Measurements from ENCODE around the gene AKAP7. TPM values are rescaled to one million over a fixed set of nuclear protein-coding genes. Genes with fewer than 3 reads are reported as not detected.

AKAP7 gene
- total RNA-seq, 1 donor from 2014 or later = 10.9 TPM

DNA sequence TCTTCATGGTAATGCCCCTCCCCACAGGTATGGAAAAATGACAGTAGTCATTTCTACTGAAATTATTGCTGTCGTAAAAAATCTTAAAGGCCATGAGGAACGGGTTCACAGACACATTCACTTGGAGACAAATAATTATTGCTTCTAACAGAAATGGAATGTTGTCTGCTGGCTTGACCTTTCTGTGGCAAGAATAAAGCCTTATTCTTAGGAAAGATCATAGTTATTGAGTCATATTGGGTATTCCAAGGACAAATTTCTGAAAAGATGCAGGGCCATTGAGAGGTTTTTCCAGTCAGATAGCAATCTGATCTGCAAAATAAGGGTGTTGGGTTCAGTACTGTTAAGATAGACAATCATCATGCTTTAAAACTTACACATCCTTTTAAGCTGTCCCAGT, 29.2 kb downstream of the AKAP7 start:
- Histone ChIP-seq H3K36me3 (peaks cover 5% of the 10 kb centered on the region), H3K27me3 (ENCODE audit: low read depth) (no peaks in the 10 kb centered on the region)
- intact Hi-C loops (cut with micrococcal nuclease) = no loop called here

DNA sequence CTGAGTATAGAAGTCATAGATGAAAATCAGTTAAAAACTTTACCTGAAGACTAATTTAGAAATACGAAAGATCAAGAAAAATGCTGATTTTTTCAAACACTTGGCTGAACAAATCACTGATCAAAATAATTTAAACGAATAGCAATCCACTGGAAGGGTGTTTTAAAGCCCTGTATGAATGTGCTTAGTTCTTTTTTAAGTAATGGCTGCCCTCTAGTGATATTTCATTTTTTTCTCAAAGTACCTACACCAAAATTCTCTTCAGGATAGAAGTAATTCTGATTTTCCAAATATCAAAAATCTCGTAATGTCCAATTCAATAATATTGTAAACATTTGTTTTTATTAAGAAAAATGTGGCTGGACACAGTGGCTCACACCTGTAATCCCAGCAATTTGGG, 32.5 kb downstream of the AKAP7 start:
- DNase-seq = no peak
- Histone ChIP-seq H3K4me1 (no peaks in the 10 kb centered on the region), H3K4me3 (no peak overlapping the region), H3K9me3 (replicated peaks) (no peaks in the 10 kb centered on the region), H3K27me3 (ENCODE audit: low read depth) (no peaks in the 10 kb centered on the region), H3K27ac (replicated peaks) (no peak overlapping the region), H3K36me3 (peaks cover 9% of the 10 kb centered on the region)
- intact Hi-C loops (cut with micrococcal nuclease) = no loop called here
- TF ChIP-seq, protein P1, sequence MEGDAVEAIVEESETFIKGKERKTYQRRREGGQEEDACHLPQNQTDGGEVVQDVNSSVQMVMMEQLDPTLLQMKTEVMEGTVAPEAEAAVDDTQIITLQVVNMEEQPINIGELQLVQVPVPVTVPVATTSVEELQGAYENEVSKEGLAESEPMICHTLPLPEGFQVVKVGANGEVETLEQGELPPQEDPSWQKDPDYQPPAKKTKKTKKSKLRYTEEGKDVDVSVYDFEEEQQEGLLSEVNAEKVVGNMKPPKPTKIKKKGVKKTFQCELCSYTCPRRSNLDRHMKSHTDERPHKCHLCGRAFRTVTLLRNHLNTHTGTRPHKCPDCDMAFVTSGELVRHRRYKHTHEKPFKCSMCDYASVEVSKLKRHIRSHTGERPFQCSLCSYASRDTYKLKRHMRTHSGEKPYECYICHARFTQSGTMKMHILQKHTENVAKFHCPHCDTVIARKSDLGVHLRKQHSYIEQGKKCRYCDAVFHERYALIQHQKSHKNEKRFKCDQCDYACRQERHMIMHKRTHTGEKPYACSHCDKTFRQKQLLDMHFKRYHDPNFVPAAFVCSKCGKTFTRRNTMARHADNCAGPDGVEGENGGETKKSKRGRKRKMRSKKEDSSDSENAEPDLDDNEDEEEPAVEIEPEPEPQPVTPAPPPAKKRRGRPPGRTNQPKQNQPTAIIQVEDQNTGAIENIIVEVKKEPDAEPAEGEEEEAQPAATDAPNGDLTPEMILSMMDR (IDR thresholded peaks at IDR 0.05; ENCODE audit: borderline replicate concordance) = peak; percentile 23

More for the DNA sequence above, 29.2 kb downstream of the AKAP7 start:
- no peak overlapping the region for H3K4me3 ChIP-seq
- H3K27ac ChIP-seq (replicated peaks) = peak overlapping the region; percentile 28
- no peaks in the 10 kb centered on the region for H3K9me3 ChIP-seq (replicated peaks)
- no peak for DNase-seq
- peaks cover 9% of the 10 kb centered on the region for H3K4me1 ChIP-seq
- TF ChIP-seq, protein P1 (IDR thresholded peaks at IDR 0.05; ENCODE audit: borderline replicate concordance) = no peak

DNA sequence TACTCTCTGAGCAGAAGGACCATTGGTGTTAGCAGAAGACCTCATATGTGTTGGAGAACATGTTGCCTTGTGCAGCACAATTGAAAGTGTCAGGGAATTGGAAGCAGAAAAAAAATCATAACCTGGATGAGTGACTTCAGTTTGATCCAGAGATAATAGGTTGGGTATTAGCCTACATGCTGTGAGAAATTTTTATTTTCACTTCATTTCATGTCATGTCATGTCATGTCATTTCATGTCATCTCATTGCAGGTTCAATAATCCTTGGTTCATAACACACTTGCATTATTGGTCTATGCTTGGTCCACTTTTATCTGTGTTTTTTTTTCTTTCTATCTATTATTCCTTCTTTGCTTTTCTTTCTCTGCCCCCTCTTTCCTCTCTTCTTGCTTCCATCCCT, 34.3 kb downstream of the AKAP7 start:
- H3K27ac ChIP-seq (replicated peaks) = no peak overlapping the region
- no peak overlapping the region for H3K4me3 ChIP-seq
- peaks cover 9% of the 10 kb centered on the region for H3K36me3 ChIP-seq
- H3K4me1 ChIP-seq = peaks cover 6% of the 10 kb centered on the region
- no peaks in the 10 kb centered on the region for H3K9me3 ChIP-seq (replicated peaks)
- no peaks in the 10 kb centered on the region for H3K27me3 ChIP-seq (ENCODE audit: low read depth)
- intact Hi-C loops (cut with micrococcal nuclease) = no loop called here
- DNase-seq = no peak
- TF ChIP-seq, protein P1 (IDR thresholded peaks at IDR 0.05; ENCODE audit: borderline replicate concordance) = no peak

DNA sequence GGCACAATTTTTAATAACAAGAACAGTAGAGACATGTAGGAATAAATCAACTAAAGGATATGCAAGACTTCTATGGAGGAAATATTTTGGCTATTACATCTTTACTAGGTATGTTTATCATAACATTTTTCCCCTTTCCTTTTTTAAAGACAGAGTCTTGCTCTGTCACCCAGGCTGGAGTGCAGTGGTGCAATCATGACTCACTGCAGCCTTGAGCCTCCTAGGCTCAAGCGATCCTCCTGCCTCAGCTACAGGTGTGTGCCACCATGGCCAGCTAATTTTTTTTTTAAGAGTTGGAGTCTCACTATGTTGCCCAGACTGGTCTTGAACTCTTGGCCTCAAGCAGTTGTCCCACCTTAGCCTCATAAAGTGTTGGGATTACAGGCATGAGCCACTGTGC, 37.0 kb downstream of the AKAP7 start:
- no peak for DNase-seq
- no peak overlapping the region for H3K27ac ChIP-seq (replicated peaks)
- no peak overlapping the region for H3K4me3 ChIP-seq
- H3K27me3 ChIP-seq (ENCODE audit: low read depth) = no peaks in the 10 kb centered on the region
- peaks cover 6% of the 10 kb centered on the region for H3K4me1 ChIP-seq
- peaks cover 12% of the 10 kb centered on the region for H3K36me3 ChIP-seq
- TF ChIP-seq, protein P1 (IDR thresholded peaks at IDR 0.05; ENCODE audit: borderline replicate concordance) = no peak
- intact Hi-C loops (cut with micrococcal nuclease) = no loop called here
- H3K9me3 ChIP-seq (replicated peaks) = no peaks in the 10 kb centered on the region

DNA sequence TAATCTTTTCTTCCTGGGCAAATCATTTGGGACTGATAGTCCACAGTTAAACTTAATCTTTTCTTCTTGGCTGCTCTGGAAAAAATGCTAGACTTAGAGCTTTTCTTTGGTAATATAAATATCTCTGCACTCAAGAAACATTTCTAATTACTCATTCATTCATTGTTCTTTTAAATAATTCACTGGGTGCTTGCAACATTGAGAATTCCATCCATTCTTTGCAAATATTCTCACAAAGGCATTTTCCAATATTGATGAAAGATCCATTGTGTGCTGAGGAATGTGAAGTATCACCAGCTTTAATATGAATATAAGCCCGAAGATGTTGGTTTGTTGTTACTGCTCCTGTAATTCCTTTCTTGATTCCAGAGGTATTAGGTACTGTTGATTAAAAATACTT, 38.4 kb downstream of the AKAP7 start:
- DNase-seq = no peak
- no peak overlapping the region for H3K27ac ChIP-seq (replicated peaks)
- H3K27me3 ChIP-seq (ENCODE audit: low read depth) = no peaks in the 10 kb centered on the region
- peaks cover 6% of the 10 kb centered on the region for H3K4me1 ChIP-seq
- no peak overlapping the region for H3K4me3 ChIP-seq
- intact Hi-C loops (cut with micrococcal nuclease) = no loop called here
- H3K36me3 ChIP-seq = peaks cover 15% of the 10 kb centered on the region
- TF ChIP-seq, protein P1 (IDR thresholded peaks at IDR 0.05; ENCODE audit: borderline replicate concordance) = no peak
- H3K9me3 ChIP-seq (replicated peaks) = no peaks in the 10 kb centered on the region

DNA sequence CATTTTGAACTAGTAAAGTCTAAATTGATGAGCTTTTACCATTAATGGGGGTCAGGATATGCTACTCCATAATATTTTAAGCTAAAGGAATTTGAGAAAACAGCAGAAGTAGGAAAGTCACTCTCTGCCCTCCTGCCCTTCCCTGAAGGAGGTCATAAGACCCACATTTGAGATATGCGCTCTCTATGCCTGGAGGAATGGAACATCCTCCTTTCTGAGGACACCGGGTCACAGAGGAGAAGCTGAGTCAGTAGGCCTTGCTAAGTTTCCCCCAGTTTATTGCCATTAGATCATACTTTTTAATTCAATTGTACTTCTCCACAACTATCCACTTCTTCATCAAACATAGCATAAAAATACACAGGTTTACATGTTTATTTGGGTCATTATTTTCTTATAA, 40.3 kb downstream of the AKAP7 start:
- H3K27ac ChIP-seq (replicated peaks) = no peak overlapping the region
- TF ChIP-seq, protein P1 (IDR thresholded peaks at IDR 0.05; ENCODE audit: borderline replicate concordance) = no peak
- no peak overlapping the region for H3K4me3 ChIP-seq
- intact Hi-C loops (cut with micrococcal nuclease) = no loop called here
- no peak for DNase-seq
- H3K36me3 ChIP-seq = peaks cover 12% of the 10 kb centered on the region
- H3K27me3 ChIP-seq (ENCODE audit: low read depth) = no peaks in the 10 kb centered on the region
- H3K9me3 ChIP-seq (replicated peaks) = no peaks in the 10 kb centered on the region
- peaks cover 6% of the 10 kb centered on the region for H3K4me1 ChIP-seq

Measured in left ventricle myocardium inferior (tissue), 1 donor.